ENCODE results near the gene S100A6.

GRCh38 chr1:153541641-153542590 lies 6.1 kb upstream of the S100A6 start:
- TF ChIP-seq, protein P1, sequence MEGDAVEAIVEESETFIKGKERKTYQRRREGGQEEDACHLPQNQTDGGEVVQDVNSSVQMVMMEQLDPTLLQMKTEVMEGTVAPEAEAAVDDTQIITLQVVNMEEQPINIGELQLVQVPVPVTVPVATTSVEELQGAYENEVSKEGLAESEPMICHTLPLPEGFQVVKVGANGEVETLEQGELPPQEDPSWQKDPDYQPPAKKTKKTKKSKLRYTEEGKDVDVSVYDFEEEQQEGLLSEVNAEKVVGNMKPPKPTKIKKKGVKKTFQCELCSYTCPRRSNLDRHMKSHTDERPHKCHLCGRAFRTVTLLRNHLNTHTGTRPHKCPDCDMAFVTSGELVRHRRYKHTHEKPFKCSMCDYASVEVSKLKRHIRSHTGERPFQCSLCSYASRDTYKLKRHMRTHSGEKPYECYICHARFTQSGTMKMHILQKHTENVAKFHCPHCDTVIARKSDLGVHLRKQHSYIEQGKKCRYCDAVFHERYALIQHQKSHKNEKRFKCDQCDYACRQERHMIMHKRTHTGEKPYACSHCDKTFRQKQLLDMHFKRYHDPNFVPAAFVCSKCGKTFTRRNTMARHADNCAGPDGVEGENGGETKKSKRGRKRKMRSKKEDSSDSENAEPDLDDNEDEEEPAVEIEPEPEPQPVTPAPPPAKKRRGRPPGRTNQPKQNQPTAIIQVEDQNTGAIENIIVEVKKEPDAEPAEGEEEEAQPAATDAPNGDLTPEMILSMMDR (IDR thresholded peaks at IDR 0.05) = no peak
- TF ChIP-seq POLR2A (IDR thresholded peaks at IDR 0.05) = no peak

Measured in heart left ventricle (tissue), 13 donors.